ENCODE measurements around the gene RBBP9.

RBBP9 gene

DNA sequence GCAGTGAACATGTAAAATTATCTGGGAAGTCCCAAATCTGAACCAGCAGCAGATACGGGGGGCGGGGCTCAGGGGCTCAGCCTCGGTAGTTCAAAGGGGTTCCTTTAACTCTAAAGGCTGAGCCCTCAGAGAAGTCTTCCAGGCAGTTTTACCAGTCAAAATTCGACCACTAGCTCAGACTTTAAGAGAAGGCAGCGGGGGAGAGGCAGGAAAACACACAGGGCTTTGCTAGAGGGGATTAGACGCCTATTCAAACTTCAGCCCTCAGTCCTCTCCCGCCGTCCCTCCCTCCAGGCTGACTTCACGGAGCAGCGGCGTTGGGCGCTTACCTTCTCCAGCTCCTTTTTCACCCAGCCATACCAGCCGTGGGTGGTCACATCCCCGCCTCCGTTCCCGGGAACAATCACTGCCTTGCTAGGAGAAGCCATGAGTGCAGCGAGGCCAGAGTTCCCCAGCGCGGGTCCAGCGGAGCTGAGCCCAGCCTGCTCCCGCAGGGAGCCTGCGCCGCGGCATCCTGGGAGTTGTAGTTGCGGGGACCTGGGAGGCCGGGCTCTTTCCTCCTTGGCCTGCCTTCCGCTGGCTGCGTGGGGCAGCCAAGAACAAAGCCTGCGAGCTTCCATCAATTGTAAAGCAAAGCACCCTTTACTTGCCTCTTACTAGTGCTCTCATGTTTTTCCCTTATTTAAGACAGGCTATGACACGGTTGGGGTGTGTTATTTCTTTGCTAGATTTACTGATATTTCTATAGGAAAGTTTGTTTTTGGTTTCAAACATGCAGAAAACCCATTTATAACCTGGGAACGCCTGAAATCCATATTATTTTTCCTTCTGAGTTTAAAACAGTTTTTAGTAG, at the start of gene RBBP9:
RBBP9 (minus strand) TSS at position 486 of the 853 bp plus-strand sequence; CDS start at position 428, 58 bp downstream.
- DNase-seq (ENCODE audit: low read depth), result peak; percentile 74
- TF ChIP-seq, protein P1, sequence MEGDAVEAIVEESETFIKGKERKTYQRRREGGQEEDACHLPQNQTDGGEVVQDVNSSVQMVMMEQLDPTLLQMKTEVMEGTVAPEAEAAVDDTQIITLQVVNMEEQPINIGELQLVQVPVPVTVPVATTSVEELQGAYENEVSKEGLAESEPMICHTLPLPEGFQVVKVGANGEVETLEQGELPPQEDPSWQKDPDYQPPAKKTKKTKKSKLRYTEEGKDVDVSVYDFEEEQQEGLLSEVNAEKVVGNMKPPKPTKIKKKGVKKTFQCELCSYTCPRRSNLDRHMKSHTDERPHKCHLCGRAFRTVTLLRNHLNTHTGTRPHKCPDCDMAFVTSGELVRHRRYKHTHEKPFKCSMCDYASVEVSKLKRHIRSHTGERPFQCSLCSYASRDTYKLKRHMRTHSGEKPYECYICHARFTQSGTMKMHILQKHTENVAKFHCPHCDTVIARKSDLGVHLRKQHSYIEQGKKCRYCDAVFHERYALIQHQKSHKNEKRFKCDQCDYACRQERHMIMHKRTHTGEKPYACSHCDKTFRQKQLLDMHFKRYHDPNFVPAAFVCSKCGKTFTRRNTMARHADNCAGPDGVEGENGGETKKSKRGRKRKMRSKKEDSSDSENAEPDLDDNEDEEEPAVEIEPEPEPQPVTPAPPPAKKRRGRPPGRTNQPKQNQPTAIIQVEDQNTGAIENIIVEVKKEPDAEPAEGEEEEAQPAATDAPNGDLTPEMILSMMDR (conservative IDR thresholded peaks at IDR 0.05; ENCODE audit: low read length), result no peak
- peak within 1 kb of the TSS; percentile 93 for H3K4me3 ChIP-seq (ENCODE audit: low read length)

DNA sequence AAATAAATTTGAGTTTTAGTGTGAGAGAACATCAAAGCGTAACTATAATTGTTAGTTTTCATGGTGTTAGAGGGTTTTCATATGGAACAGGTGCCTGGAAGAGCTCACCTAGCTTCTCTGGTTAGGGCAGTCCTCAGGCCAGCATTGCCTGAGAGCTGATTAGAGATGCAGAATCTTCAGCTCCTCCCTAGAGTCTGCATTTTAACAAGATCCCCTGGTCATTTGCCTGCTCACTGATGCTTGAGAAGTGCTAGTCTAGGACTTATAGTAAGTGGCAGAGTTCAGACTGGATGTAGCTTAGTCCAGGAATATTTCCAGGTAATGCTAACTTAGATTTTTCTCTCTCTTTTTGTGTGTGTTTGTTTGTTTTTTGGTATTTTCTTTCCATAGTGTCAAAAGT, 48.5 kb upstream of the RBBP9 start:
- TF ChIP-seq, protein P1 (conservative IDR thresholded peaks at IDR 0.05; ENCODE audit: low read length), result no peak
- no peak for DNase-seq (ENCODE audit: low read depth)
- no peak overlapping the region for H3K4me3 ChIP-seq (ENCODE audit: low read length)

DNA sequence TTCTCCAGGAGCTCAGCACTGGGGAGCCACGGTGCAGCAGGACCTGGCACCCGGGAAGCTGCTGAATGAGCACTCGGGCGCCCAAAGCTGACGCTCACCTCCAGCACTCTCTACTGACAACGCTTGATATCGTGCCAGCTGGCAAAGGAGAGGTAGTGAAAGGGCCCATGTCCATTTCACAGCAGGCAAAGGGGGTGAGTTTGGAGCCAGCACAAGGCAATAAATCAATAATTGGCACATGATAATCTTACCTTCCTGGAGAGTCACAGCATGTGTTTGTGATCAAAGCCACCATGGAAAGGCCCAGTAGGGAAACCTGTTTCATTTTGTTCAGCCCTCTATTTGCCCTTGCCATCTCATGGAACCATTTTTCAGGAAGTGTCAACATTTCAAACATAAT, 46.9 kb upstream of the RBBP9 start:
- no peak for DNase-seq (ENCODE audit: low read depth)
- TF ChIP-seq, protein P1 (conservative IDR thresholded peaks at IDR 0.05; ENCODE audit: low read length), result no peak
- H3K4me3 ChIP-seq (ENCODE audit: low read length), result no peak overlapping the region

DNA sequence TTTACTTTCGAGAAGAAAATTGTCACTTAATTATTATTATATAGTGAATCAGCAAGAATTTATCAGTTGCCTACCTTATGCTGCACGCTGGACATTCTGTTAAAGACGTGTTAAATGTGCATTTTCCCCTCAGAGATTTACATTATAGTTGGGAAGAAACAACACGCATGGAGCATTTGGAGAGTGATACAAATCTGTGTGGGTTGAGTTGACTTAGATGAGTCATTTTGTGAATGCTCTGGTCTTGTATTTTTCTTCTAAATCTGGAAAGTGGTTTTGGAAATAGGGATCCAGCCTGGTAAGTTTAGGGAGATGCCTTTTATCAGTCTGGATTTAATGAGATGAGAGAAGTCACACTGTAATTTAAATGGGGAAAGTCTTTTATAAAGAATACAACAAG, 46.2 kb upstream of the RBBP9 start:
- DNase-seq (ENCODE audit: low read depth), result no peak
- H3K4me3 ChIP-seq (ENCODE audit: low read length), result no peak overlapping the region
- TF ChIP-seq, protein P1 (conservative IDR thresholded peaks at IDR 0.05; ENCODE audit: low read length), result no peak

DNA sequence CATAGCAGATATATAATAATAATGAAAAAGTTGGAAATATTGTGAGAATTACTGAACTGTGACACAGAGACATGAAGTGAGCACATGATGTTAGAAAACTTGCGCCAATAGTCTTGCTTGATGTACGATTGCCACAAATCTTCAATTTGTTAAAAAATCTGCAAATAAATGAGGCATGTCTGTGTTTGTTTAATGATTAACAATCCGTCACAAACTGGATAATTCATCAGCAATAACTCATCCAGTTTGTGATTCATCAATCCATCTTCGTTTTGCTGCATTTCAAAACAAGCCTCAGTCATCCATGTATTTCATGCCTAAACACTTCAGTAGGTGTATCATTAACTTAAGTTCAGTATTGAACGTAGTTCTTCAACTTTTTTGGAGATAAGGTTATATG, 44.7 kb upstream of the RBBP9 start:
- no peak overlapping the region for H3K4me3 ChIP-seq (ENCODE audit: low read length)
- TF ChIP-seq, protein P1 (conservative IDR thresholded peaks at IDR 0.05; ENCODE audit: low read length), result no peak
- no peak for DNase-seq (ENCODE audit: low read depth)

DNA sequence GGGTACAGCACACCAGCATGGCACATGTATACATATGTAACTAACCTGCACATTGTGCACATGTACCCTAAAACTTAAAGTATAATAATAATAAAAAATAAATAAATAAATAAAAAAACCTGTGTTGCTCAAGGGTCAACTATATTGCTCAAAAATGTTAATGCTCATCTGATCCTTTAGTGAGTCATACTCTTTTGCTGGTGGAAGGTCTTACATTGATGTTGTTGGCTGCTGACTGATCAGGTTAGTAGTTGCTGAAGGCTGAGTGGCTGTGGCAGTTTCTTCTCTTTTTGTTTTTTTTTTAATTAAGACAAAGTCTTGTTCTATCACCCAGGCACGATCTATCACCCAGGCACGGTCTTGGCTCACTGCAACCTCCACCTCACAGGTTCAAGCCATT, 40.6 kb upstream of the RBBP9 start:
- DNase-seq (ENCODE audit: low read depth), result peak; percentile 6
- TF ChIP-seq, protein P1 (conservative IDR thresholded peaks at IDR 0.05; ENCODE audit: low read length), result no peak
- no peak overlapping the region for H3K4me3 ChIP-seq (ENCODE audit: low read length)
